GM18907 (cell line): ENCODE measurements around the gene EXOC3.
"Not testable (repeated sequence)": the region's sequence is repeated elsewhere in the genome, so short reads cannot be mapped to it uniquely, and the experiment has no call there.

Experiments used
- ATAC-seq: cut with Tn5 transposase; IDR thresholded peaks from one replicate; pipeline ENCODE4 v1.9.1; 2021; ENCODE audit warnings: mild to moderate bottlenecking, moderate library complexity; ENCODE audit not compliant: unreplicated experiment

The EXOC3 gene

DNA sequence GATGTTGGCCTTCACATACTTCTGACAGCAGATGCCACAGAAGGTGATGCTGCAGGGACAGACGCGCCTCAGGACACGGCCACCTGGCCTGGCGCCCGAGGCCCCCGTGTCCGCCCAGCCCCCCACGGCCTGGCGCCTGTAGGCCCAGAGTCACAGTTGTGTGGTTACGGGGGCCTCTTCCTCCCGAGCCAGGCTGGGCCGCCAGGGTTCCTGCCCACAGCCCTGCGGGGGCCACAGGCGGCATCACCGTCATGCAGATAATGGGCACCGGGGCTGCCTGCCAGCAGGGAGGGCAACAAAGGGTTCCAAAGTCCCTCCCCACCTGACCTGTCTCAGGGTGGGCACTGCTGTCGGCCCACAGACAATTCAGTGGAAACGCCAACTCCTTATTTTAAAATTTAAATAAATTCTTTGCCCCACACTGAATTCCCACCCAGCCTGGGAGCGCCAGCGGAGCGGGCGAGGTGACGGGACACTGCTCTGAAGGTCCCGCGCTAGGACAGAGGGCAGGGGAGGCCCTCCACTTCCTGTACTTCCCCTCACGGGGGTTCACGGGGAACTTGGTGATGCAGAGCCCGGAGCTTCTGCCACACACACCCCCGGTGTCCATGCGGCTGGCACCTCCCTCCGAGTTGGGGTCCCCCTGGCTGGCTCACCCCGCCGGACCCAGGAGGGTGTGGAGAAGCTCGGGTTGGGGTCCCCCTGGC lies 40.6 kb downstream of the EXOC3 start:
- no peak for ATAC-seq

DNA sequence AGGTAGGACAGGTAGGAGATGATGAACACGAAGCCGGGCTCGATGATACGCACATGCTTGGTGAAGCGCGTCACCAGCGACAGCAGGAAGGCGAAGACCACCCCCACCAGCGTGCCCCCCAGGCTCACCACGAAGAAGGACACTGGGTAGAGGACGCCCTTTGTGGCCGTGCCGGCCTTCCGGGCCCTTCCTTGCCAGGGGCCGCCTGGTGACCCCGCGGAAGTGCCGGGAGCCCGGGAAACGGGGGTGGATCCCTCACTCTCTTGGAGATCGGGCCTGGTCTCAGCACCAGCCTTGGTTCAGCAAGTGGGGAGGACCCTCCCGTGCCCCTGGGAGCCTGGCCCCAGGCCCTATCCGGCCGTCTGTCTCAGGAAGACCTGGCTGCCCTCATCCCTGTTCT lies 41.6 kb downstream of the EXOC3 start:
- ATAC-seq, result no peak

DNA sequence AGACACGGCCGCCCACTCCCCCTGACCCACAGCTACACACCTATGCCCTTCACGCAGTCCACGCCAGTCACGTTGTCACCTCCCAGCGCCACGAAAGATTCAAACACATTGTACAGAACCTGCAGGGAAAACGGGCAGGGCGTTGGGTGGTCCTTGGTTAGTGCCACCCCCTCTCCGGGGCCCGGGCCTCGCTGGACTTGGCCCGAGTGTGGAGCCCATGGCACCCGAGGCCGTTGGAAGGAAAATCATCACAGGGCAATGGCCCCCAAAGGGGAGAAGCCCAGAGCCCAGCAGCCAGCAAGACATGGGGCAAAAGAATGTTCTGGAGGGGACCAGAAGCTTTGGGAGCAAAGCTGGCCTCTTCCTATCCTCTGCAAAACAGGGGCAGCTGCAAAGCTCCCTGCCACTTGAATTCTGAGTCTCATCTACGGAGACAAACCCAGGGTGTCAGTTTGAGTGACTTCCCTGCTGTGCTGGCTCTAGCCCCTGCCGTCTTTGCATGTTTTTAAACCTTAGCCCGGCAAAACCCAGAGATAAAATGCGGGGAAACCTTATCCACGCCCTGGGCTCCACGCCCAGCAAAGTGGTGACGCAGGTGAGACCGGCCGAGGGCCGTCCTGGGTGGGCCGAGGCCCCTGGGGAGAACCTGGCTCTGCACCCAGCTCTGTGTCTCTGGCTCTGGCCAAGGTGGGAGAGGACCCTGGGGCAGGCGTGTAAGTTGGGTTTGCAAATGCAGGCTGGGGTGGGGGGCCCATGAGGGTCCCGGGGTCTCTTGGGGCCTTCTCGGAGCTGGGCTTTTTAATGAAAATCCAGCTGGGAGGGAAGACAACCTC lies 42.4 kb downstream of the EXOC3 start:
- no peak for ATAC-seq

GRCh38 chr5:485946-486491 lies 43.0 kb downstream of the EXOC3 start:
- ATAC-seq, result no peak

DNA sequence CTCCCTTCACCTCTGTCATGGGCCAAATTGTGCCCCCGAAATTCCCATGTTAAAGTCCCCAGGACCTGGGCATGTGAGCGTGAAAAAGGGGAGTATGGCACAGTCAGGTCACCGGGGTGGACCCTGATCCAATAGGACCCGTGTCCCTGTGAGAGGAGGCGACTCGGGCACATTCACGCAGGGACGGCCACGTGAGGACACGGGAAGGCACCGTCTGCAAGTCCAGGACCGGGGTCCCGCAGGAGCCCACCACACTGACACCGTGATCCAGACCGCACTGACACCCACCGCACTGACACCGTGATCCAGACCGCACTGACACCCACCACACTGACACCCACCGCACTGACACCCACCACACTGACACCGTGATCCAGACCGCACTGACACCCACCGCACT lies 43.6 kb downstream of the EXOC3 start:
- ATAC-seq, result not testable (repeated sequence)

DNA sequence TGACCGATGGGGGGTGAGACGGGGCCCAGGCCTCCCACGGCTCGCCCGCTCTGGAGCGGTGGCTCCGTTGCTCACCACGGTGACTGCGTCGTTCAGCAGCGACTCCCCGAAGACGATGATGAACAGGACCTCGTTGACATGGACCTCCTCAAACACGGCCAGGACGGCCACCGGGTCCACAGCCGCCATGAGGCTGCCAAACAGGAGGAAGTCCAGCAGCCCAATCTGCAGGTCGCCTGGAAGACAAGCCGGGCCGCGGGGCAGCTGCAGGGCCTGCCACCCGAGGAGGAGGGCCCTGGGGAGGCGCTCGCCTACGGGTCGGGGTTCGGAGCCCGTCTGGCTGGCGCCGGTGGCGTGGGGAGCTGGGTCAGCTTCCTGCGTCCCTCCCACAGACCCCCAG lies 45.3 kb downstream of the EXOC3 start:
- ATAC-seq, result no peak

GRCh38 chr5:488744-489688 lies 46.0 kb downstream of the EXOC3 start:
- no peak for ATAC-seq

GRCh38 chr5:489689-490080 lies 46.7 kb downstream of the EXOC3 start:
- no peak for ATAC-seq

DNA sequence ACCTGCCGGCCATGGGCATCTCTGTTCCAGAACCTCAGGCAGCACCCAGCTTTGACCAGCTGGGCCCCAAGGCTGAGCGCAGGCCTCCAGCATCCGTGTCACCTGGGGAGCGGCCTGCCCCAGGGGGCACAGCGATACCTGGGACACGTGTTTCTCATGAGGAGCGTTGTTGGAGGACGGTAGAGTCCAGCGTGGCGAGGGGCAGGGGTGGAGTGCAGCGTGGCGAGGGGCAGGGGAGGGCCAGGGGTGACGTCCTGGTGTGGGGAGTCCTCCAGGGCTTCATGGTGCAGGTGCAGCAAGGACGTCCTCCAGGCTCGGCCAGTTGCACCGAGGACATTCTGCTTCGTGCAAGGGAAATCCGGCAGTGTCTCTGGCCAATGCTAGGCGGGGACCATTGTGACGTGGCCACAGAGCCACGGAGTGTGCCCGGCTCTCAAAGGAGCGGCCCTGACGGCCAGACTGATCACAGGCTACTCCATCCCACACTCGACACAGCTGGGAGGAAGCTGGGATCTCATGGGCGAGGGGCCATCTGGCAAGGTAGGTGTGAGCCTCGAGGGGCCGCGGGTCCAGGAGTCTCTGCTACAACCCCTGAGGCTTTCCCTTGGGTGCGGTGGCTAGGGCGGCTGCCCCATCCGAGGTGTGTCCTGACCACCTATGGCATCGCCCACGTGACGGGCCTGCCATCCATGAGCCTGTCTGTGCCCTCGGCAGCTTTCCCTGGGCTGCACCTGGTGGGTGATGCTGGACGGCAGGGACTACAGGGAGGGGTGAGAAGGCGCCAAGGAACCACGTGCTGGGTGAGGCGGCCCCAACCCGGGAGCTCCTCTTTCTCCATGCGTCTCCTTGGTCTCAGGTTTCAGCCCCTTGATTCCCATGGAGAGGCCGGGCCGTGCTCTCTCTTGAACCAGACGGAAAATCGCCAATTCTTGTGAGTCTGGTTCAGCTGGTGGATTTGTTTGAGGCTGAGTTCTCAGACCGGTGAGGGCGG lies 47.4 kb downstream of the EXOC3 start:
- ATAC-seq, result no peak

- no peak for ATAC-seq
These were observed 48.3 kb downstream of the EXOC3 start for GRCh38 chr5:491119-491855.

- no peak for ATAC-seq
These were observed 48.8 kb downstream of the EXOC3 start for GRCh38 chr5:491856-492155.

GRCh38 chr5:492314-492893 lies 49.4 kb downstream of the EXOC3 start:
- ATAC-seq, result no peak

DNA sequence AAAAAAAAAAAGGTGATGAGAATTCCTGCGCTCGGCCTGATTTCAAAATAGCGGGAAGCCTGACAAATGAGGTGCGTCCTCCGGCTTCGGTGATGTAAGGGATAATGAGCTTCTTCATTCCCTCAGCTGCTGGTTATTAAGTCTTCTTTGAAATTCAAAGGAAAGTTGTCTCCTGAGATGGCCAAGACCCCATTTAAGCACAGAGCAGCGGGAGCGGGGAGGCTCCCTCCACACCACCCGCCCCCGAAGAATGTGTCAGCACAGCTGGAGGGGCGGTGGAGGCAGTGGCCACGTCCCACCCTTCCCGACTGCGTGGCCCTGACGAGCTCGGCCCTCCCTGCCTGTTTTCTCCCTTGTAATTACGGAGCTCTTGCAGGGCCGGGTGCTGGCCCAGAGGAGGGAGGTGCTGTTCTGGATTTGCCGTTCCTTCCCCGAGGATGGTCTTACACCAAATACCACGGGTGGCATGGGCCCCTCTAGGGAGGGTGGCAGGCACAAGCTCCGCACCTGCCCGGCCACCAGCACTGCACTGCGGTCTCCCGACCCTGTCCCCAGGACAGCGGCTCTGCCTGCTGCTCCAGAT lies 50.2 kb downstream of the EXOC3 start:
- ATAC-seq, result no peak

GRCh38 chr5:493758-494157 lies 50.8 kb downstream of the EXOC3 start:
- no peak for ATAC-seq

DNA sequence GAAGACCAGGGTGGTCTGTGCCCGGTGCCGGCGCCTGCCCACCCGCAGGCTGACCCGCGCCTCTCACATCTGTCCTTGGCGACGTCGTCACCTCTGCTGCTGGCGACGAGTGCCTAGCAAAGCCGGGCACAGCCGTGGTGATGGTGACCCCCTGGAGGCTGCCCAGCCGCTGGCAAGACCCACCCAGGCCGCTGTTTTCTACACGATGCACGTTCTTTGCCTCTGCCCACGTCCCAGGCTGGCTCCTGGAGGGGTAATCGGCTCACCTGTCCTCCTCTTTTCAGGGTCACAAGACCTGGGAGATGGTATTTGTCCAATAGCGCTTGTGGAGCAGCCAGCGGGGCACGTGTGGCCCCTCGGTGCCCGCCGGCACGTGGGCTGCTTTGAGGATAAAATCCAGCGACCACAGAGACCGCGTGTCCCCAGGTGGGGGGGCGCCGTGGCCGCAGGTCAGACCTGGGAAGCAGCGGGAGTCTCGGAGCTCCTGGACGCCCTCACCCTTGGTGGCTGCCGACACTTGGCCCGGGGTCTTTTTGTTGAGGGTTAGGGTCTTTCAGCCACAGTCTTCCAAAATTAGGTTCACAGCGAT lies 51.8 kb downstream of the EXOC3 start:
- ATAC-seq, result no peak

DNA sequence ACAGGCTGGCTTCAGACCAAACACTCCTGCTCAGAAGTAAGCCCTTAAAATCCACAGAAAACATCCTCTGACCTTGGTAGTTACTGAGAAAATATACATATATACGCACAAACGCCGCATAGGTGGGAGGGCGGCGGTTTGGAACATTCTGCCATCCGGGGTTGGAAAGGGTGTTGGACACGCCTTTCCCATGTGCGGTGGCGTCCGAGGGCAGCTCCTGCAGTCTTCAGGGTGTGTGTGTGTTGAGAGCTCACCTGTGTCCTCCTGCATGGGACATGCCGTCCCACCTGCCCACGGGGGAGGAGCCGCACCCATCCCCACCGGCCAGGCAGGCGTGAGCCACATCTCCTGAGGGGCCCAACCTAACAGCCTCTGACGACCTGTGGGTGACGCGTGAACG lies 53.1 kb downstream of the EXOC3 start:
- no peak for ATAC-seq

DNA sequence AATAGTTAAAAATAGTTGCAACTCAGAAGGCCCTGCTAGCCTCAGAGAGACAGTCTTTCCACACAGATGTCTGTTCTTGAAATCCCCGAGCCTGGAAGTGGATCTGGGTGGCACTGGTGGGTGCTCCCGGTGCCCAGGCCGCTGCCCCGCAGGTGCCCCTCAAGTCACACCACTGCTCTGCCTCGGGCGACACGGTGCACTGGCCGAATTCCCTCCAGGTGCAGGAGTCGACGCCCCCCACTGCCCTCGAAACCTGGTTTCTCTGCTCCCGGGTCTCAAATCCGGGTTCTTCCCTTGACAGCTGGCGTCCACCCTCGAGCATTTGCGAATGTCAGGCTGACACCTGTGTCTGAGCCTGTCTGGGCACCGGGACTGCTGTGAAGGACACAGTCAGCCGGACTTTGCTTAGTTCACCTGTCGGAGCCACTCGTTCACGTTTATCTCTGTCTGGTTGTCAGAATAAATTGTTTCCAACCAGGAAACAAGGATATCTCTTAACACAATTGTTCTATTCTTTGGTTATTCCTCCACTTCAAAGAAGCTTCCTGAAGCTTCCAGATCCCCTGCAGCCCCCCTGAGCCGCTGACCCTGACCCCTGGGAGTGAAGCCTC lies 54.2 kb downstream of the EXOC3 start:
- ATAC-seq, result no peak
